Transverse colon (tissue), 4 donors: ENCODE results near the gene KCNC4.

Experiments used
- EP300 ChIP-seq: sonication (generic); formaldehyde crosslinking; IDR thresholded peaks from one replicate; pipeline ENCODE4 v1.6.1; 2017; ENCODE audit warnings: antibody characterized with exemption, low read depth
- POLR2A ChIP-seq: fragments of 450-650 bp; IDR thresholded peaks from one replicate; pipeline ENCODE4 v1.6.1; 2016; ENCODE audit warnings: antibody characterized with exemption, mild to moderate bottlenecking, moderate library complexity
- POLR2AphosphoS5 ChIP-seq, 3 donors: sonication (generic); formaldehyde crosslinking; IDR thresholded peaks; one replicate each; pipeline ENCODE4 v1.6.1; 2016; ENCODE audit warnings: antibody characterized with exemption in 3 of 3
- TF ChIP-seq, protein P1 (sequence below), 5 experiments: fragments of 200-600 bp in 3 of 5; fragments of 450-650 bp in 2 of 5; sonication (generic) in 3 of 5; IDR thresholded peaks; 1 replicate in 2 of 5; 2 replicates in 3 of 5; pipeline ENCODE4 v1.5.1; 2016 to 2017; ENCODE audit warnings: antibody characterized with exemption in 5 of 5, inconsistent platforms in 3 of 5, mild to moderate bottlenecking in 2 of 5, moderate library complexity in 1 of 5

DNA sequence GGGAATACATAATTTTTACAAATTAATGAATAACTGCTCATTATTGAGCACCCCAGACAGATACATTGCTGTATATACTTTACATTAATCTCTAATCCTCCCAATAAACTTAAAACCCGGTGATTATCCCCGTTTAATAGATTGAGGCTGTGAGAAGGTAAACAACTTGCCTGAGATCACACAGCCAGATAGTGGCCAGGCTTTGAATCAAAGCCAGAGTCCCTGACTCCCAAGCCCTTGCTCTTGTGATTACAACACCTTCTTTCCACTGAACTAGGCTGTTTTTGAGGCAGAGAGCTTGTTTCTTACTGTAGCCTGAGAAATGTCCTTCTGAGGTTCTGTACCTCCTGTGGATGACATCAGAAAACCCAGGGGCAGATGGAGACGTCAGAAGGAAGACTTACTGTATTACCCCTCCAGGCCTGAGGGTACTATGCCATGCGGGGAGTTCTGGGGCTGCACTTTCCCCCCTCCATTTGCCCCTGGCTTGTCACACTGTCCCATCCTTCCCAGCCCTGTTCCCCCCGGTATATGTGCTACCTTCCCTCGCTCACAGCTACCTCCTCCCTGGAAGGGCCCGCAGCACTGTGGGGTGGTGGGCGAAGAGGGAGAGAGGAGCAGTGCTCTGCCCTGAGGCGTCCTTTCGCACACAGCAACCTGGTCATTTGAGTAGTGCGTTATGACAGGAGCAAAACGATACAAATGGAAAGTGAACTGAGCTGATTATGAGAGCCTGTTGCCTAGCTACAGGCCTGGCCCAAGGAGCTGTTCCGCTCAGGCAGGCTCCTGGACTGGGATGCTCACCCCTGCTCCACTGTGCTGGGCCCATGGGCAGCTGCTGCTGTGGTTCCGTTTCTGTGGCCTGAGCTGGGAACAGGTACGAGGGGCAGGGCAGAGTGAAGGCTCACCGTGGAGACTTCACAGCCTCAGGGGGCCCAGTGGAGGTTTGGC lies 4.6 kb downstream of the KCNC4 start:
- TF ChIP-seq POLR2A: no peak
- no peak for TF ChIP-seq POLR2AphosphoS5 (IDR thresholded peaks at IDR 0.05)
- TF ChIP-seq, protein P1, sequence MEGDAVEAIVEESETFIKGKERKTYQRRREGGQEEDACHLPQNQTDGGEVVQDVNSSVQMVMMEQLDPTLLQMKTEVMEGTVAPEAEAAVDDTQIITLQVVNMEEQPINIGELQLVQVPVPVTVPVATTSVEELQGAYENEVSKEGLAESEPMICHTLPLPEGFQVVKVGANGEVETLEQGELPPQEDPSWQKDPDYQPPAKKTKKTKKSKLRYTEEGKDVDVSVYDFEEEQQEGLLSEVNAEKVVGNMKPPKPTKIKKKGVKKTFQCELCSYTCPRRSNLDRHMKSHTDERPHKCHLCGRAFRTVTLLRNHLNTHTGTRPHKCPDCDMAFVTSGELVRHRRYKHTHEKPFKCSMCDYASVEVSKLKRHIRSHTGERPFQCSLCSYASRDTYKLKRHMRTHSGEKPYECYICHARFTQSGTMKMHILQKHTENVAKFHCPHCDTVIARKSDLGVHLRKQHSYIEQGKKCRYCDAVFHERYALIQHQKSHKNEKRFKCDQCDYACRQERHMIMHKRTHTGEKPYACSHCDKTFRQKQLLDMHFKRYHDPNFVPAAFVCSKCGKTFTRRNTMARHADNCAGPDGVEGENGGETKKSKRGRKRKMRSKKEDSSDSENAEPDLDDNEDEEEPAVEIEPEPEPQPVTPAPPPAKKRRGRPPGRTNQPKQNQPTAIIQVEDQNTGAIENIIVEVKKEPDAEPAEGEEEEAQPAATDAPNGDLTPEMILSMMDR (IDR thresholded peaks at IDR 0.05): no peak
- TF ChIP-seq EP300: no peak
